GM19238 (cell line): ENCODE results near the gene THSD7B.
"Not testable (repeated sequence)": the region's sequence is repeated elsewhere in the genome, so short reads cannot be mapped to it uniquely, and the experiment has no call there.

Source experiments
- DNase-seq: peaks from one replicate; pipeline ENCODE4 v3.0.0; 2011; ENCODE audit warnings: low spot score; ENCODE audit not compliant: insufficient read length

Gene THSD7B, protein sequence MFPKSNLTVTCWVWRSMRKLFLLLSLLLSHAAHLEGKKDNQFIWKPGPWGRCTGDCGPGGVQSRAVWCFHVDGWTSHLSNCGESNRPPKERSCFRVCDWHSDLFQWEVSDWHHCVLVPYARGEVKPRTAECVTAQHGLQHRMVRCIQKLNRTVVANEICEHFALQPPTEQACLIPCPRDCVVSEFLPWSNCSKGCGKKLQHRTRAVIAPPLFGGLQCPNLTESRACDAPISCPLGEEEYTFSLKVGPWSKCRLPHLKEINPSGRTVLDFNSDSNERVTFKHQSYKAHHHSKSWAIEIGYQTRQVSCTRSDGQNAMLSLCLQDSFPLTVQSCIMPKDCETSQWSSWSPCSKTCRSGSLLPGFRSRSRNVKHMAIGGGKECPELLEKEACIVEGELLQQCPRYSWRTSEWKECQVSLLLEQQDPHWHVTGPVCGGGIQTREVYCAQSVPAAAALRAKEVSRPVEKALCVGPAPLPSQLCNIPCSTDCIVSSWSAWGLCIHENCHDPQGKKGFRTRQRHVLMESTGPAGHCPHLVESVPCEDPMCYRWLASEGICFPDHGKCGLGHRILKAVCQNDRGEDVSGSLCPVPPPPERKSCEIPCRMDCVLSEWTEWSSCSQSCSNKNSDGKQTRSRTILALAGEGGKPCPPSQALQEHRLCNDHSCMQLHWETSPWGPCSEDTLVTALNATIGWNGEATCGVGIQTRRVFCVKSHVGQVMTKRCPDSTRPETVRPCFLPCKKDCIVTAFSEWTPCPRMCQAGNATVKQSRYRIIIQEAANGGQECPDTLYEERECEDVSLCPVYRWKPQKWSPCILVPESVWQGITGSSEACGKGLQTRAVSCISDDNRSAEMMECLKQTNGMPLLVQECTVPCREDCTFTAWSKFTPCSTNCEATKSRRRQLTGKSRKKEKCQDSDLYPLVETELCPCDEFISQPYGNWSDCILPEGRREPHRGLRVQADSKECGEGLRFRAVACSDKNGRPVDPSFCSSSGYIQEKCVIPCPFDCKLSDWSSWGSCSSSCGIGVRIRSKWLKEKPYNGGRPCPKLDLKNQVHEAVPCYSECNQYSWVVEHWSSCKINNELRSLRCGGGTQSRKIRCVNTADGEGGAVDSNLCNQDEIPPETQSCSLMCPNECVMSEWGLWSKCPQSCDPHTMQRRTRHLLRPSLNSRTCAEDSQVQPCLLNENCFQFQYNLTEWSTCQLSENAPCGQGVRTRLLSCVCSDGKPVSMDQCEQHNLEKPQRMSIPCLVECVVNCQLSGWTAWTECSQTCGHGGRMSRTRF (N-terminal part only)

DNA sequence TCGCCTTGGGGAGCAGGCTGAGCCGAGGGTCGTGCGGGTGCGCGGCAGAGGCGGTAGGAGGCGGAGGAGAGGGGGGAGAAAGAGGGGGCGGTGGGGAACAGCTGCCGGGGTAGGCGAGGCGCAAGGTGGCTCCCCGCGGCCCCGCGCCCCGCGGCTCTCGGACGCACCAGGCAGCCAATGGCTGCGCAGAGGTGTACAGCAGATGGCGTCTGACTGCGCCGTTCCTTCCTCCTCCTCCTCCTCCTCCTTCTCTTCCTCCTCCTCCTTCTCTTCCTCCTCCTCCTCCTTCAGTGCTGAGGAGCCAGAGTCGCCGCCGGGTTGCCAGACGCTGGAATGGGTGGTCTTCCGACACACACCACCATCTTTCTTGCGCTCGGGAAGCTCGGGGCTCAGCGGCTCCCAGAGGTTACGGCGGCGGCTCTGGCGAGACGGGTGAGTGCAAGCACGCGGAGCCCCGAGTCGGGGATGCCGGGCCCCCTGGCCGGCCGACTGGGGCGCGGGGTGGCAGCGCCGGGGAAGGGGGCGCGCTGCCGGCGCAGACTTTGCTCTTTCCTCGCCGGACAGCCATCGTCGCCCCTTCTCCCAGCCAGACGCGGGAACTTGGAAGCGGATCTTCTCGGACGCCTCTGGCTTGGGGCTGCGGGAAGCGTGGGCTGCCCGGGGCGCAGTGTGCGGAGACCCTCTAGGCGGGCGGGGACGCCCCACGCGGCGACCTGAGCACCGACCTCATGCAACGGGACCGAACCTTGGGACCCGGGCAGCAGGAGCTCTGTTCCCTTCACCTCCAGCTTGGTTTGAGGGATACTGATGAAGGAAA, at the start of gene THSD7B:
Gene THSD7B (plus strand): TSS at position 290 of the 817 bp plus-strand sequence. CDS start 116,634 bp downstream, outside the sequence.
- no peak for DNase-seq

DNA sequence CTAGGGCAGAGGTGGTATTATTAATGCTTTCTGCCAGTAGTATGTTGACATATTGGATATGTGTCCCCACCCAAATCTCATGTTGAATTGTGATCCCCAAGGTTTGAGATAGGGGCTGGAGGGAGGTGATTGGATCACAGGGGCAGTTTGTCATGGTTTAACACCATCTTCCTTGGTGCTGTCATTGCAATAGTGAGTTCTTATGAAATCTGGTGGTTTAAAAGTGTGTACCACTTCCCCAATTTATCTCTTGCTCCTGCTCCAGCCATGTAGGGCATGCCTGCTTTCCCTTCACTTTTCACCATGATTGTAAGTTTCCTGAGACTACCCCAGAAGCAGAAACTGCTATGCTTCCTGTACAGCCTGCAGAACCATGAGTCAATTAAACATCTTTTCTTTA, 47.1 kb upstream of the THSD7B start:
- no peak for DNase-seq

DNA sequence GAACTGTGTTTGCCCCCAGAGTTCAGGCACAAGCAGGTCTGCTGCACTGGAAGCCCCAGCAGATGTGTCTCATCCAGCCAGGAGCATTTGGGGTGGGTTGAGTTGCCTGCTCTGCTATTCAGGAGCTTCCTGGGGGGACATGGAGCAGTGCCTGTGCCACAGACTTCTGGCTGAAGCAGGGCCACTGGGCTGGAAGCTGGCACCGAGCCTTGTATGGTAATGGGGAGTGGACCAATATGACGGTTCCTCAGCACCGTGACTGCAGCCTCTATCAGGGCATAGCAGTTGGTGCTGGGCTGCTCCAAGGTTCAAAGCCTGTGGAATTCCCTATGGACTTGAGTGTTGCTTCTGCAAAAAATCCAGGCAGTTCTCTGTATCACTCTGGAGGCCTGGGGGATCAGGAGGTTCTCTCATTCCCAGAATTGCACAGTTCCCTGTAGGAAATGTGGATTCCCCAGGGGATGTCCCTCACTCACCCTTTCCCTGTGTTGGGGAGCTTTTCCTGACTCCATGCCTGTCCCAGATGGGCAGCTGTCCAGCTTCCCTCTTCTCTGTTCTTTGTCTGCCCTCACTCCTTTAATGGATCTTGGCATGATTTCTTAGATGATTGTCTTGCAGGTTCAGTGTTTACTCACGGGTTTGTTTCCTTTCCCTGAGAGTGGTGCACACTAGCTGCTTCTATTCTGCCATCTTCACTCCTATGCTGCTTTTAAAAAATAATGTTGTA, 37.2 kb upstream of the THSD7B start:
- no peak for DNase-seq

DNA sequence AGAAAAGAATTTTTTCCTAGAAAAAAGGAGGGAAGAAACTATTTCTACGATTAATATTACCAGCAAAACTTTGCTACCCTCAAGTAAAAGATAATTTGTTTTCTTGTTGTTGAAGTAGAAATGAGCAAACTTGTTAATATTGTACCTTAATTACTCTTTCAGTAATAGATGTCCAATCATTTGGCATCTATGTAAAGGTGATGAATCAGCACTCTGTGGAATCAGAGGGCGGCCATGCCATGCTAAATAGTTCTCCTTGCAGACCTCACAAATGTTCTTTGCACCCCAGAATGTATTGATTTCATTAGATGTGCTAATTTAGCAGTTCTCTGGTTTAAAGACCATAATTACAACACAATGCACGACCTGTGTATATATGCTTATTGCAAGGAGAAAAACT, 29.1 kb upstream of the THSD7B start:
- DNase-seq, result no peak

DNA sequence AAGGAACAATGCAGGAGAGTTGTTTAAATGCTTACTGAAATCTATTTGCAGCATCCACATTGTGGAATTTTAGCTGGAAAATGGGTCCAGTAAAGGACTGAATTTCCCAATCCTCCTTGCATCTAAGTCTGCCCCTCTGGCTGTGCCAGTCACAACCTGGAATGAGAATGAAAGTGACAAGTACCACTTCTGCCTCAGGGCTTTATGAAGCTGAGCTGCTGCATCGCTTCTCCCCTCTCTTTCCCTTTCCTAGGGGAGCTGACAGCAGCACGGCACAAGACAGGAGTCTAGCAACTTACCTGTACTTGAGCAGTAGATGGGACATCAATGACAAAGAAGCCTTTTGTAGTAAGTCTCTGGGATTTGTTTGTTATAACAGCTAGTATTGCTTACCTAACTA, 27.3 kb upstream of the THSD7B start:
- DNase-seq, result no peak

DNA sequence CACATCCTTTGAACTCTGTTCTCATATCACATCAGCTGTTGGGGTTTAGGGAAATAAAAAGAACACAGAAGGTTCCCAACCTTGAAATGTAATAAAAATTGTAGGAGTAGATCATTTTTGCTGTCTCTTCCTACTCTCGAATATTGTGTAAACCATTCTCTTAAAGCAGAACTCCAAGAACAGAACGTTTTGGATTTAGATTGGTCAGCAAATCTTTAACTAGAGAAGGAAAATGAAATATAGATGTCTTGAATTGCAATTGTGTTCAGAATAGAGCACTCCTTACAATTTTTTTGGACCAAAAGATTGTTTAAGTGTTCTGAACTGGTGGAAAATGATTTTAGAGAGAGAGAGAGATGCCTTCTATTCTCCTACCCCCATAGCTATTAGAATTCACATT, 23.9 kb upstream of the THSD7B start:
- DNase-seq, result no peak

DNA sequence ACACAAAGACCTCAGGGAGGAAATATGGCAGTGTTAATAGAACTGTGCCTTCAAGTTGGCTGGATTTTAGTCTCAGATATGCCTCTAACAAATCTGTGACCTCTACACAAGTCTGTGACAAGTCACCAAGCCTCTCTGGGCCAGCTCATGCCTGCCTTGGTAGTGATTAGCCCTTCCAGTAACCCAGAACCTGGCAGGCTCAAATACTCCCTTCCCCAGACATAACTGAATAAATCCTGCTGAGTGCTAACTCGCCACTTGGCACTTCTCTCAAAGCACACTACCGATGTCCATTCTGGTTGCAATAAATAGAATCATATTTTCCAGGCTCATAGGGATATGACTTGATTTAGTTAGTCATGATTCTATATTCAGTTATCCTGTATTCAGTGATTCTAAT, 15.3 kb upstream of the THSD7B start:
- DNase-seq, result no peak

DNA sequence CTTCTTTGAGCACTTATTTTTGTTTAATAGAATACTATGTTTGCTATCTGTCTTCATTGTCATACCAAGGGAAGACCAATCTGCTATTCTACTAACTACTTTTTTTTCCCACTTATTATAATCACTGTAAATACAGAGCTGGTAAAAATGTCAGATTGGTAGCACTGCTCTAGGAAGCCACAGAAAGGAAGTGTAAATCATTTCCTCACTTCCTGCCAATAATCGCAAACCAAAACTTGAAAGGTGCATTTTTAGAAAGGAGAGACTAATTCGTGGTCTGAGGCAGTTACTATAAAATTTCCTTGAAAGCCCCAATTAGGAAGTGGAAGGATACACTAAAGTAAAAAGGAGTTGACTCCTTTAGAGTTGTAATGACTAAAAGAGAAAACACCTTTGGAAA, 13.9 kb upstream of the THSD7B start:
- no peak for DNase-seq

DNA sequence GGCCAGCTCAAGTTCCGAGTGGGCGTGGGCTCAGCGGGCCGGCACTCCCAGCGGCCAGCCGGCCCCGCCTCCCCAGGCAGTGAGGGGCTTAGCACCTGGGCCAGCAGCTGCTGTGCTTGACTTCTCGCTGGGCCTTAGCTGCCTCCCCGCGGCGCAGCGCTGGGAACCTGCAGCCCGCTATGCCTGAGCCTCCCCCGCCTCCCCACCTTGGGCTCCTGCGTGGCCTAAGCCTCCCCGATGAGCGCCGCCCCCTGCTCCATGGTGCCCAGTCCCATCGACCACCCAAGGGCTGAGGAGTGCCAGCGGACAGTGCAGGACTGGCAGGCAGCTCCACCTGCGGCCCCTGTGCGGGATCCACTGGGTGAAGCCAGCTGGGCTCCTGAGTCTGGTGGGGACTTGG, 6.8 kb upstream of the THSD7B start:
- DNase-seq, result not testable (repeated sequence)

DNA sequence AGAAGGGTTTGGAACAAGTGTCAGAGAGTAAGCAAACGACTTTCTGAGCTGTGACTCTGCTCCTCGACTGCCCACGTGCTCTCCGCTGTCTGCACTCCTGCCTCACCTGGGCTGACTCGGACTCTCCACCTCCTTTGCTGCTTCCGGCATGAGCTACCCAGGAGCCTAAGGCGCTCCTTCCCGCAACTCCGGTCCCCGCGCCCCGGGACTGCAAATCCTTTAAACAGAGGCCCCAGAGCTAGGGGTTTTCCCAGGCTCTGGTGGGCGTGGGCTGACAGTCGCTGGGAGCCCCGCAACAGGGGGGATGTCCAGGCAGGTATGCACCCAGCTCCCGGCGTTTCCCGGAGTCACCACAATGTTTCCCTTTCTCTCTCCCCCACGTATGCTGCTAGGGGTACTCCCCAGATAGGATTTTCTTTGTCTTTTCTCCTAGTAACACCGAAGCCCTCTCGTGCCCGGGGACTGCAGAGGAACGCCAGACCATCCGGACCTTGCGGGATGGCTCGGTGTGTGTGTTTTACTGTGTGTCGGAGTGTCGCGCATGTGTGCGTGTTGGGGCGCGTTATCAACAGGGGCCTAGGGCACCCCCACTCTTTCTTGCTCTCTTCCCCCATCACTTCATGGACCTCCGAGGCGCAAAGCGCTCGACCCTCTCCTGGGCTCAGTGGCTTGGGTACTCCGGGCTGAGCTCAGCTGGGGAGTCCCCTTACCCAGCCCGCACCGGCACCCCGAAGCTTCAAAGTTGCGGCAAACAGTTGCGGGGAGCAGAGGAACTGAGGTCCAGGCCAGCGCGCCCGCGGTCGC, 691 bp upstream of the THSD7B start:
- DNase-seq, result no peak

DNA sequence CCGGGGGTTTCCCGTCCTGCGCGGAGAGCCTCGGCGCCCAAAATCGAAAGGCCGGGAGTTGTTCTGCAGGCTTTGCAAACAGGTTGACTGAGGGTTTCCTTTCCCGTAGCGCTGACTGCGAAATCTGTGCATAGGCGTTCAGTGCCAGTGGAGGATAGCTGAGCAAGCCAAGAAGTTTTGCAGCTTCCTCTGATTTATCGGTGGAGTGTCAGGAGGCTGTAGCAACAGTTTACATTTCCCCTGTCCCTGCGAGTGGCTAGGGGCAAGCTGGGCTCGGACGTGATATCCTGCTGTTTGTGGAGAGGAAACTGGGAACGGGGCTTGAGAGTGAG, 694 bp downstream of the THSD7B start:
- DNase-seq, result no peak

DNA sequence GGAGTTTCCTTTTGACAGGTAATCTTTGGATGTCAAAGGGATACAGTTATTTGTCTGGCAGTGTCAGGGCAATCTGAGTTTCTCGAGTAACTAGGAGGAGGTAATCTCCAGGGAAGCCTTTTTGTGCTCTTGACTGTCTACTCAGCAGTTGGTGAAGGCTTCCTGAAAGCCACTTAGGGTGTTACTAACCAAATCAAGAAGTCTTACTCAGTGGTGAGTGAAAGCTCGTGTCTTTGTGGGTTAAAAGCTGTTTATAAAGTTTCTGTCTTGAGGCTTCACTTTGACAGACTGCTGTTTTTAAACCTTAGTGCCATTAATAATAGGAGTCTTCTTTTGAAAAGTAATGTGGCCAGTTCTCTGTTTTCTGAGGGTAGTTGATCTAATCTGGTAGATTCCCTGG, 1.7 kb downstream of the THSD7B start:
- no peak for DNase-seq

DNA sequence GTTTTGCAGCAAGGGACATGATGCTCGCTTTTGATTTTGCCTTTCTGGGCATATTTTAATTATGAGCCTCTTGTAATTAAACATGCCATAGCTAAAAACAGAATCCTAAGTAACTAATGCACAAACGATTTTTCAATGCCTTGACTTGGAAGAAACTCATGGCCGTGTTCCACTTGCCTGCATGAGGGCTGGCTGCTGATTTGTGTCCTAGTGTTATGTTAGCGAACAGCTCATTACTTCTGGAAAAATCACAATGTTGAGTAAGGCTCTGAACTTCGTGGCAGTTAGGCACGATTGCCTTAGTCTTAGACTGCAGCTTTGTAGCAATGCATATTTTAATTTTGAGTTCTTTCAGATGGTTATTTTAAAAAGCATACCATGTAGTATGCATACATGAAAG, 4.5 kb downstream of the THSD7B start:
- no peak for DNase-seq

DNA sequence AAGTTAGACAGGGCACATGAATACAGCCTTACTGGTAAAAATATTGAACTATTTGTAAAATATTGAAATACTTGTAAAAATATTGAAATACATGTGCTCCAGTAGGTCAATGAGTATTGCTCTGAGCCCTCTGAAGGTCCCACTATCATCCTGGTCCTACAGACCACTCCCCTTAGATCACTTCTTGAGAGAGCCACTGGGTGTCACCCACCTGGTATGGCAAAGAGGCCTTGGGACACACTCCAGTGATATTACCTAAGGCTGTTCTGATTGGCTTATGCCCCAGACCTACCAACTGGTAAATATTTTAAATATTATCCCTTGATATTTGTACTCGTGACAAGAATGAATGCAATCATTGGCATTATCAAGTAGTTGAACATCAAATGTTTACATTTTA, 5.0 kb downstream of the THSD7B start:
- no peak for DNase-seq

DNA sequence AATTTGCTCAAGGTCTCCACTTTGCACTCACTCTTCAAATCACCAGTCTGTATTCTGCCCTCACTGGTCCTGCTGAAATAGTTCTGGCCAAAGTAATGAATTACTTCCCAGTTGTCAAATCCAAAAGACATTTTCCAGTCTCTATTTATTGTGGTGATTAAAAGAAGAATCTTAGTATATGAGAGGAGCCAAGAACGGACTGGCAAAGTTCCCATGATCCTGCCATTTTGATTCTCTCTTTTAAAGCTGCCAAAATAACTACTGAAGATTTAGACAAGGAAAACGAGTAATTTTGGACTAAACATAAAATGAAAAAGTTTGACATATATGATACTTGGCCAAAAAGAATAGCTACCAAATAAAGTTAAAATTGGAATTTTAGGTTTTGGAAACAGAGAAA, 12.0 kb downstream of the THSD7B start:
- no peak for DNase-seq

DNA sequence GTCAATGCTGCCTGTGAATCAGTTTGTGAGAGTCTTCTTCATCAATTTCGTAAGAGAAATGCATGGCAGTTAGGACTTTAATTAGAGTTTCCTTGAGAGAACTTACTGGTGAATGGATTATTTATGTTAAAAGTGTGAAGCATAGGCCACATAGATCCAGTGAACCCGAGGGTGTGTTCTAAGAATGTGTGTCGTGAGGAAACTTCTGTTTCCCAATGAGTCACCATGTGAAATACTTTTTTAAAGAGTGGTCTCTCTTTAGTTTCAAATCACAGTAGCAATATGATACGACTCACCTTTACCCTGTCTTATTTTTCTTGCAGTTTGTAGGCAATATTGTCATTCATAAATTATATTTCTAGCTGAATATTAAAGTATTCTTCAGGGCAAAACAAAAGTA, 18.5 kb downstream of the THSD7B start:
- no peak for DNase-seq

DNA sequence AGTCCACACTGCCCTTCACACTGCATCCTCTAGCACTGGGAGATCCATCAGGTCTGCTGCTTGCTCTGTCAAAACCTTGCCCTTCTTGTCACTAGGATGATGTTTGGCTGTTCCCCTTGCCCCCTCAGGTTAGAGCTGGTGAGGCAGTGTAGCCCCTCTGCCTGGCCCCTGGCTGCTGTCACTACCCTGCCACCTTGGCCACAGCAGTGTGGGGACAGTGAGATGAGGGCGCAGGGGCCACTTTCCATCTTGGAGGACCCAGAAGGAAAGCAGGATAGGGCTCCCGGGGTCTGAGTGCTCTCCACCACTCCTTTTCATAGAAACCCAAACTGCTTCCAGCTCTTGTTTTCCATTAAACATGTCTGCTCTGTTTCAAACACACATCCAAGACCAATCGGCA, 19.9 kb downstream of the THSD7B start:
- DNase-seq, result no peak

DNA sequence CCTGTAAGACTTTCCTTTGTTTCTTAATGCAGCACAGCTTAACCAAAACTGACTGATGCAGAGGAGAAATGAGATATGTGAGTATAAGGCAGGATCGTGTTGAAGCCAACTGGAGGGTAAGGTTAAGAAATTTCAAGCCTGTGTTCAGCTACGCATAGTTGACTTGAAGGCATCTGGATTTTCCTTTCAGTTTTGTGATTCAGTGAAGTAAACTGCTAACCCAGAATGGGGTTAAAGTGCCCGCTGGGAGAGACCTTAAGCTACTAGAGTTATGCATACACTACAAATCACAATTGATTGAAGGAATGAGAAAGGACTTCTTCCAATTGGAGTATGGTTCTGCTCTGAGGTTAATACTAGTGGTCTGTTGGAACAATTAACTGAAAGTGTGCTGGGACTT, 22.6 kb downstream of the THSD7B start:
- DNase-seq, result no peak

DNA sequence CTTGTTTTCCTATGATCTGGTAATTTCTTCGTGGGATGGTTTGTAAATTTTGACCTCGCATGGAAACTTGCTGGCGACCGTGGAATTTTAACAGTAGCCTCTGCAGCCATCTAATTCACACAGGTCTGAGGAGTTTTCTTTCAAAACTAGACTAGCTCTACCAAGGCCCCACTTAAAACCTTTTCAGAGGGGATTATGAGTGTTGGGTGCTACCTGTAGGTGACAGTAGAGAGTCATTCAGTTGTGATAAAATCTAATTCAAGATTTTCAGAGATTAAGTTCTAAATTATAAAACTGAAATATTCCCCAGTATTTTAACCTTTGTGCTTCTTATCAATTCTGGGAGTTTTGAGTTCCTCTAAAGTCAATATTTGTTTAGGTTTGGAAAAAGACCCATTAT, 31.0 kb downstream of the THSD7B start:
- DNase-seq, result no peak

DNA sequence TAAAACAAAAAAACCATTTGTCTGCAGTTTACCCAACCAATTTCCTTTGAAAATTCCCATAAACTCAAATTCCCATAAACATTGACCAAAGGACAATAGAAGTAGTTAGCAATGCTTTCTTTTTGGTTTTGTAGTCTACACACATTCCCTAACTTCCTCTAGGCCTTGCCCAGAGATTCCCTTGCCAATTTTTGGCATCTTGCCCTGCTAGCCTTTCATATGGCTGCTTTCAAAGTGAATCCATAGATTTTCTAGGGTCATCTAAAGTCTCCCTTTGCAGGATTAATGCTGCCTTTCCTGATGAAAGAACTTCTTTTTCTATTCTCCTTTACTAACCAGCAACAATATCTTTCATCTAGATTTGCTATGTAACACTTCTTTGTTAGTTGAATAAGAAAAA, 33.4 kb downstream of the THSD7B start:
- DNase-seq, result no peak
